CD4-positive, alpha-beta memory T cell (primary cell): Measurements from ENCODE around the gene SUPT4H1. TPM values are rescaled to one million over a fixed set of nuclear protein-coding genes. Genes with fewer than 3 reads are reported as not detected.

Experiments
- CTCF ChIA-PET: fragments of 350-600 bp; sonication (Branson Sonifier 250); formaldehyde crosslinking; loops from one replicate; lab custom pipeline; 2021; ENCODE audit warnings: inconsistent platforms; ENCODE audit not compliant: partially characterized antibody; lab: Charles Lee
- POLR2A ChIA-PET: fragments of 350-600 bp; sonication (Branson Sonifier 250); formaldehyde crosslinking; loops from one replicate; lab custom pipeline; 2021; ENCODE audit not compliant: partially characterized antibody; lab: Charles Lee
- DNase-seq, 5 donors: peaks; one replicate each; pipeline versions ENCODE4 v3.0.0 to v3.0.0-alpha.2; 2020 to 2022; ENCODE audit warnings: mixed read lengths in 1 of 5
- H3K27ac ChIP-seq: one replicate; pipeline ENCODE4 v1.7.0; 2013; ENCODE audit warnings: low read depth, low read length
- H3K27me3 ChIP-seq: 2 replicates; pipeline ENCODE4 v1.7.0; 2013; ENCODE audit warnings: mild to moderate bottlenecking, low read length, moderate library complexity; ENCODE audit not compliant: insufficient read depth
- H3K36me3 ChIP-seq: 2 replicates; pipeline ENCODE4 v1.7.0; 2013; ENCODE audit warnings: mild to moderate bottlenecking, low read length, moderate library complexity; ENCODE audit not compliant: insufficient read depth
- H3K4me1 ChIP-seq: 2 replicates; pipeline ENCODE4 v1.7.0; 2013; ENCODE audit warnings: mild to moderate bottlenecking, low read length, moderate library complexity; ENCODE audit not compliant: insufficient read depth
- H3K4me3 ChIP-seq, 2 donors: one replicate each; pipeline ENCODE4 v1.7.0; 2013; ENCODE audit warnings: low read length in 2 of 2, mild to moderate bottlenecking in 1 of 2
- H3K9me3 ChIP-seq, 2 donors: one replicate each; pipeline ENCODE4 v1.7.0; 2013; ENCODE audit warnings: low read length in 2 of 2, control low read depth in 1 of 2; ENCODE audit not compliant: control insufficient read depth in 1 of 2
- H3K27ac Mint-ChIP-seq, 7 donors: one replicate each; pipeline ENCODE4 v1.8.0; 2020 to 2021; ENCODE audit warnings: mixed read lengths in 7 of 7, mild to moderate bottlenecking in 6 of 7, inconsistent platforms in 3 of 7, moderate library complexity in 3 of 7
- H3K27me3 Mint-ChIP-seq, 2 donors: one replicate each; pipeline ENCODE4 v1.8.0; 2020 to 2021; ENCODE audit warnings: mixed read lengths in 2 of 2
- H3K36me3 Mint-ChIP-seq, 2 donors: one replicate each; pipeline ENCODE4 v1.8.0; 2020 to 2021; ENCODE audit warnings: mixed read lengths in 2 of 2, inconsistent platforms in 1 of 2, mild to moderate bottlenecking in 1 of 2
- H3K4me1 Mint-ChIP-seq, 4 donors: one replicate each; pipeline ENCODE4 v1.8.0; 2020 to 2021; ENCODE audit warnings: mixed read lengths in 4 of 4, mild to moderate bottlenecking in 1 of 4
- H3K4me3 Mint-ChIP-seq, 8 donors: one replicate each; pipeline ENCODE4 v1.8.0; 2020 to 2021; ENCODE audit warnings: mixed read lengths in 8 of 8, mild to moderate bottlenecking in 7 of 8, moderate library complexity in 6 of 8, inconsistent platforms in 3 of 8
- H3K9me3 Mint-ChIP-seq, 8 donors: one replicate each; pipeline ENCODE4 v1.8.0; 2020 to 2021; ENCODE audit warnings: mixed read lengths in 8 of 8, mild to moderate bottlenecking in 5 of 8, inconsistent platforms in 3 of 8, moderate library complexity in 1 of 8
- intact Hi-C: fragments of 100-400 bp; cut with micrococcal nuclease; formaldehyde crosslinking; loops from one replicate; pipeline ENCODE4 v1.15.1; 2023
- polyA plus RNA-seq, 2 donors: library from polyadenylated mRNA; unstranded; fragments of 300-500 nt; fragmentation: Illumina TruSeq; gene quantifications; one replicate each; pipeline ENCODE4 v1.2.3, GENCODE V29; 2021
- total RNA-seq, 2 experiments: library from RNA; stranded (reverse); gene quantifications; one replicate each; pipeline ENCODE4 v1.2.3, GENCODE V29; 2021

SUPT4H1 gene
- total and polyA plus RNA-seq, 4 experiments from 2014 or later = 61.4 to 120 (median 84.8) TPM

GRCh38 chr17:58318627-58319172 is 33.3 kb downstream of the SUPT4H1 start:
- Mint-ChIP-seq H3K4me1 (peaks cover 8 to 34% (median 14%) of the 10 kb centered on the region in 4 donors), H3K4me3 (no peak overlapping the region), H3K36me3 (peaks cover 7 to 12% of the 10 kb centered on the region in 2 donors), H3K9me3 (no peaks in the 10 kb centered on the region), H3K27me3 (no peaks in the 10 kb centered on the region), H3K27ac (peak overlapping the region in 5 of 7 donors; percentile 42 to 93 (median 69))
- ChIA-PET POLR2A (interaction anchor here (1.4 to 34.1 kb wide), 3 partner anchors 9 to 40 kb away, joined by 3 to 3924 read pairs (median 178); partner anchors contain the start of genes SUPT4H1 and TSPOAP1), CTCF (interaction anchor here (1.3 to 10.9 kb wide), 9 partner anchors 8 to 170 kb away, joined by 6 to 510 read pairs (median 45); partner anchors contain the start of genes HSF5, RNF43, SUPT4H1 and TSPOAP1)
- Histone ChIP-seq H3K36me3 (no peaks in the 10 kb centered on the region), H3K4me1 (peaks cover 18% of the 10 kb centered on the region), H3K4me3 (no peak overlapping the region), H3K27me3 (no peaks in the 10 kb centered on the region), H3K27ac (no peak overlapping the region), H3K9me3 (no peaks in the 10 kb centered on the region)
- peak in 1 of 5 donors; percentile 12 for DNase-seq
- intact Hi-C loops = no loop called here

GRCh38 chr17:58318065-58318481 is 33.9 kb downstream of the SUPT4H1 start:
- POLR2A ChIA-PET = interaction anchor here (0.8 to 34.1 kb wide), 14 partner anchors 9 to 837 kb away, joined by 3 to 3924 read pairs (median 6); partner anchors contain the start of genes HSF5, PRR11, RNF43 and SKA2
- Mint-ChIP-seq H3K4me3 (peak overlapping the region in 1 of 8 donors; percentile 27), H3K27ac (peak overlapping the region in 6 of 7 donors; percentile 42 to 95 (median 86))

DNA sequence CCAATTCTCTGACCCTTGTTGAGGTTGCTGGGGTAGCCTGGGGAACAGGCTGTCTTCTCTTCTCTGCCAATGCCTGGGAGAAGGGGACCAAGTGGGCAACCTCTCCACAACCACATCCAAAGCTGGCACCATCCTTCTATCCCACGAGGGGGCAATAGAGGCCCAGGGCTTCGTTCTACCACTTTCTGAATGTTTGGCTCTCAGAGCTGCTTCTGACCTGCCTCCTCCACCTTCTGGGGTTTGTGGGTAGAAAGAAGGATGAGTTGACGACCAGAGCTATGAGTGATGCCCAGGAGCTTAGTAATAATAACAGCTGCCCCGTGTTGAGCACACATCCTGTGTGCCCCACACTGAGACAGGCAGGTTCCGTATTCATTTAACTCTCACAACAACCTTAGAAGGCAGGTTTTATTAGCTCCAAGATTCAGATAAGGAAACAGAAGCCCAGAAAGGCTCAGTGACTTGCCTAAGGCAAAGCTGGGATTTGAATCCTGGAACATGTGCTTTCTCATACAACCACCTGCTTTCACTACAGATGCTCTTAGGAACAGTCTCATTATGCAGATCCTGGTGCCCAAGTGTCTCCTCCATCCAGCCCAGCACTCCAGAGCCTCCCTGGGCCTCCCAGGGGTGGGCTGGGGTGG is 34.5 kb downstream of the SUPT4H1 start:
- Histone ChIP-seq H3K9me3 (no peaks in the 10 kb centered on the region), H3K27ac (peak overlapping the region; percentile 31), H3K4me3 (peak overlapping the region in 1 of 2 donors; percentile 4), H3K27me3 (no peaks in the 10 kb centered on the region), H3K4me1 (peaks cover 18% of the 10 kb centered on the region), H3K36me3 (no peaks in the 10 kb centered on the region)
- no peaks in the 10 kb centered on the region for H3K9me3 Mint-ChIP-seq
- H3K36me3 Mint-ChIP-seq = peaks cover 7 to 15% of the 10 kb centered on the region in 2 donors
- DNase-seq = peak; percentile 80 to 84 (median 82)
- ChIA-PET POLR2A (interaction anchor here (0.7 to 34.1 kb wide), 17 partner anchors 10 to 838 kb away, joined by 3 to 3924 read pairs (median 5); partner anchors contain the start of genes HSF5, MTMR4, PRR11 and RNF43), CTCF (interaction anchor here (0.6 to 10.9 kb wide), 42 partner anchors 9 to 689 kb away, joined by 3 to 510 read pairs (median 6); partner anchors contain the start of genes HSF5, MTMR4, RNF43 and SUPT4H1)
- H3K27me3 Mint-ChIP-seq = no peaks in the 10 kb centered on the region
- peaks cover 8 to 31% (median 14%) of the 10 kb centered on the region in 4 donors for H3K4me1 Mint-ChIP-seq
- peak overlapping the region; percentile 80 to 95 (median 91) for H3K27ac Mint-ChIP-seq
- intact Hi-C loops = loop anchor here (1.0 to 2.0 kb wide), 5 partner anchors 12 to 130 kb away; partner anchors contain the start of genes RNF43 and SUPT4H1
- peak overlapping the region in 3 of 8 donors; percentile 18 to 48 (median 35) for H3K4me3 Mint-ChIP-seq

More at GRCh38 chr17:58318065-58318481, 33.9 kb downstream of the SUPT4H1 start:
- H3K36me3 Mint-ChIP-seq = peaks cover 7 to 12% of the 10 kb centered on the region in 2 donors
- Histone ChIP-seq H3K27ac (peak overlapping the region; percentile 31), H3K27me3 (no peaks in the 10 kb centered on the region), H3K4me1 (peaks cover 18% of the 10 kb centered on the region), H3K4me3 (peak overlapping the region in 1 of 2 donors; percentile 4), H3K9me3 (no peaks in the 10 kb centered on the region), H3K36me3 (no peaks in the 10 kb centered on the region)
- peaks cover 8 to 29% (median 14%) of the 10 kb centered on the region in 4 donors for H3K4me1 Mint-ChIP-seq
- peak in 1 of 5 donors; percentile 5 for DNase-seq
- no peaks in the 10 kb centered on the region for H3K27me3 Mint-ChIP-seq
- no peaks in the 10 kb centered on the region for H3K9me3 Mint-ChIP-seq
- CTCF ChIA-PET = interaction anchor here (0.6 to 10.9 kb wide), 42 partner anchors 9 to 688 kb away, joined by 3 to 510 read pairs (median 6); partner anchors contain the start of genes HSF5, MTMR4, RNF43 and SUPT4H1
- intact Hi-C loops = no loop called here

DNA sequence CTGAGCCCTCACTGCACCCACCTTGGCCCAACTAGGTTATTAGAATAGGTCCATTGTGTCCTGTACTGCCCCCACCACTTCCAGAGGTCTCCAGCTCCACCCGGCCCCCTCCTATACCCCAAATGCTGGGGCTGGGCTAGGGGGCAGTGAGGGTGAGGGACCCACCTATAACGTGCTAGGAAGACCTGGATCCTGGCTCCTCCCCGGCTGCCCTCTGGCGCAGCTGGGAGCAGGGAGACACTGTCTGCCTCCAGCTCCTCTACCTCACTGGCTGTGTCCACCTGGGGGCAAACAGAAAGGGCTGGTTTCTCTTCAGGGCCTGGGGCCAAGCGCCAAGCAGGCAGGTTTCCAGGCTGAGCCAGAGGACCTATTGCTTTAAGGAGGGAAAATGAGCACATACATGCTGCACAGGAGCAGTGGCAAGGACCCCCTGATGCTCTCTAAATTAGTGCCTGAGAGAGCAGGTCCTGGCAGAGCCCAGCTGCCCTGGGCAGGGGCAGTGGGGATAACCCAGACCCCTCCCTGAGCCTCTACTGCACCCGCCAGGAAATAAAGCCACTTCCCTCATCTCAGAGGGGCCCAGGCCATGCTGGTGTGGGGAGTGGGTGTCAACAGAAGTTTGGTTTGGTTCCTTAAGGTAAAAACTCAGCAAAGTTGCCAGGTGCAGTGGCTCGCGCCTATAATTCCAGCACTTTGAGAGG is 35.6 kb downstream of the SUPT4H1 start:
- peak overlapping the region in 2 of 7 donors; percentile 46 to 60 for H3K27ac Mint-ChIP-seq
- H3K36me3 Mint-ChIP-seq = peaks cover 4 to 10% of the 10 kb centered on the region in 2 donors
- peaks cover 6 to 22% (median 13%) of the 10 kb centered on the region in 4 donors for H3K4me1 Mint-ChIP-seq
- H3K4me1 ChIP-seq = peaks cover 18% of the 10 kb centered on the region
- intact Hi-C loops = loop anchor here (2.0 kb wide), 1 partner anchor 36 kb away; the partner anchor contains the start of gene SUPT4H1
- ChIA-PET CTCF (interaction anchor here (0.6 to 10.9 kb wide), 25 partner anchors 10 to 202 kb away, joined by 3 to 510 read pairs (median 8); partner anchors contain the start of genes HSF5, RNF43, SUPT4H1 and TSPOAP1), POLR2A (interaction anchor here (1.1 to 34.1 kb wide), 9 partner anchors 11 to 198 kb away, joined by 3 to 3924 read pairs (median 8); partner anchors contain the start of genes HSF5, MTMR4, RNF43 and SUPT4H1)
- H3K27me3 Mint-ChIP-seq = no peaks in the 10 kb centered on the region
- H3K27ac ChIP-seq = no peak overlapping the region
- H3K27me3 ChIP-seq = no peaks in the 10 kb centered on the region
- no peak overlapping the region for H3K4me3 ChIP-seq
- no peaks in the 10 kb centered on the region for H3K9me3 ChIP-seq
- no peaks in the 10 kb centered on the region for H3K36me3 ChIP-seq
- DNase-seq = peak in 1 of 5 donors; percentile 21
- no peaks in the 10 kb centered on the region for H3K9me3 Mint-ChIP-seq
- no peak overlapping the region for H3K4me3 Mint-ChIP-seq

DNA sequence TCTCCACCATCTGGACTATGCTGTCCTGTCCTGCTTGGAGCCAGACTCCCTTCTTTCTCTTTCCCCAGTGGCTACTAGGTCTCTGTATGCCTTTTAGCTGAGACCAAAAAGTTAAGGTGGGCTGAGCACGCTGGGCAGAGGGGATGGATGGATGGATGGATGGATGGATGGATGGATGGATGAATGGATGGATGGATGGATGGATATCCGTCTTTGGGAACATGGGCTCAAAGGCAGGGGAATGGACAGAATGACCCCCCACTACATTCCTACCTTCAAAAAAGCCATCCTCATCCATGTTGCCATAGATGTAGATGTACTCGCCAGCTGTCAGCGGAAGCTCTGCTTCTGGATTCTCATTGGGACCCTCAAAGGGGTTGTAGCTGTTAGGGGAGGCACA is 36.3 kb downstream of the SUPT4H1 start:
- H3K4me1 Mint-ChIP-seq = peaks cover 6 to 21% (median 11%) of the 10 kb centered on the region in 4 donors
- no peaks in the 10 kb centered on the region for H3K27me3 Mint-ChIP-seq
- Histone ChIP-seq H3K27me3 (no peaks in the 10 kb centered on the region), H3K4me3 (no peak overlapping the region), H3K27ac (no peak overlapping the region), H3K9me3 (no peaks in the 10 kb centered on the region), H3K36me3 (no peaks in the 10 kb centered on the region), H3K4me1 (peaks cover 18% of the 10 kb centered on the region)
- no peak for DNase-seq
- no peak overlapping the region for H3K4me3 Mint-ChIP-seq
- CTCF ChIA-PET = interaction anchor here (0.6 to 10.9 kb wide), 9 partner anchors 11 to 172 kb away, joined by 3 to 510 read pairs (median 10); partner anchors contain the start of genes HSF5, RNF43 and SUPT4H1
- intact Hi-C loops = loop anchor here (2.0 kb wide), 1 partner anchor 37 kb away; the partner anchor contains the start of gene SUPT4H1
- H3K36me3 Mint-ChIP-seq = peaks cover 4 to 7% of the 10 kb centered on the region in 2 donors
- no peaks in the 10 kb centered on the region for H3K9me3 Mint-ChIP-seq
- POLR2A ChIA-PET = interaction anchor here (1.1 to 34.1 kb wide), 4 partner anchors 11 to 172 kb away, joined by 3 to 3924 read pairs (median 99); partner anchors contain the start of genes HSF5, SUPT4H1 and TSPOAP1
- H3K27ac Mint-ChIP-seq = peak overlapping the region in 3 of 7 donors; percentile 60 to 68 (median 63)

DNA sequence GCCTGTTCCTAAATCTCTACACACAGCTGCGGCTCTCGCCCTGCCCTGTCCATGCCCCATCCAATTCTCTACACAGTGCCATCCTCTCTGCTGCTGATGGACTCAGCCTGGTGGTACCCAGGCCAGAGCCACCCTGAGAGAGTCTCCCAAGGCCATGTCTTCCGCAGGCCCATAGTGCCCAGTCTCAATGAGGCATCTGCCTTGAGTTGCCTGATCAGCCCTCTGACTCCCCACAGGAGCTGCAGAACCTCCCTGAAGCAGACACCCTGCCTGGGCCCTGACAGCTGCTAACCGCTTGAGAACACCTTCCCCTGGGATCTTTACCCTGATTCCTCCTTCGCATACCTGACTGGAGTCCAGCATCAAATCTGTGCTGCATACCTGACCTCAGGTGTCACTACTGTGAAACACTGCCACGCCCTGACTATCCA is 36.7 kb downstream of the SUPT4H1 start:
- no peaks in the 10 kb centered on the region for H3K36me3 ChIP-seq

More for the DNA sequence above, 36.7 kb downstream of the SUPT4H1 start:
- peak overlapping the region in 3 of 7 donors; percentile 29 to 68 (median 63) for H3K27ac Mint-ChIP-seq
- intact Hi-C loops = no loop called here
- H3K4me3 Mint-ChIP-seq = no peak overlapping the region
- no peak for DNase-seq
- peaks cover 6 to 21% (median 11%) of the 10 kb centered on the region in 4 donors for H3K4me1 Mint-ChIP-seq
- Histone ChIP-seq H3K9me3 (no peaks in the 10 kb centered on the region), H3K4me1 (peaks cover 18% of the 10 kb centered on the region), H3K27ac (no peak overlapping the region), H3K4me3 (no peak overlapping the region), H3K27me3 (no peaks in the 10 kb centered on the region)
- POLR2A ChIA-PET = interaction anchor here (1.1 to 34.1 kb wide), 3 partner anchors 10 to 28 kb away, joined by 3 to 3924 read pairs (median 178); partner anchors contain the start of genes SUPT4H1 and TSPOAP1
- H3K36me3 Mint-ChIP-seq = peaks cover 4 to 6% of the 10 kb centered on the region in 2 donors
- H3K27me3 Mint-ChIP-seq = no peaks in the 10 kb centered on the region
- H3K9me3 Mint-ChIP-seq = no peaks in the 10 kb centered on the region
- CTCF ChIA-PET = interaction anchor here (1.2 to 10.9 kb wide), 10 partner anchors 11 to 172 kb away, joined by 3 to 510 read pairs (median 9); partner anchors contain the start of genes HSF5, RNF43 and SUPT4H1
